HepG2 (cell line): ENCODE data around the gene USP7. TPM values are rescaled to one million over a fixed set of nuclear protein-coding genes. Genes with fewer than 3 reads are reported as not detected.

ENCODE experiments used
- HIC2 ChIP-seq: sonication (generic); formaldehyde crosslinking; IDR thresholded peaks from 2 replicates; pipeline ENCODE4 v1.9.0; 2022; ENCODE audit warnings: low read depth, missing genetic modification reagents
- SNAPC2 ChIP-seq: sonication (generic); formaldehyde crosslinking; IDR thresholded peaks from 2 replicates; pipeline ENCODE4 v1.8.1; 2022; ENCODE audit warnings: mild to moderate bottlenecking, missing genetic modification reagents
- STAT5B ChIP-seq: sonication (generic); formaldehyde crosslinking; IDR thresholded peaks from 2 replicates; pipeline ENCODE4 v1.4.0; 2020; ENCODE audit warnings: missing genetic modification reagents
- THAP8 ChIP-seq: sonication (generic); formaldehyde crosslinking; IDR thresholded peaks from 2 replicates; pipeline ENCODE4 v1.5.1; 2020; ENCODE audit warnings: missing genetic modification reagents, mild to moderate bottlenecking, borderline replicate concordance
- ZBTB21 ChIP-seq: sonication (generic); formaldehyde crosslinking; IDR thresholded peaks from 2 replicates; pipeline ENCODE4 v1.4.0; 2020; ENCODE audit warnings: missing genetic modification reagents
- ZBTB49 ChIP-seq: sonication (generic); formaldehyde crosslinking; IDR thresholded peaks from 2 replicates; pipeline ENCODE4 v1.4.0; 2020; ENCODE audit warnings: missing genetic modification reagents, borderline replicate concordance
- ZNF512B ChIP-seq: sonication (generic); formaldehyde crosslinking; IDR thresholded peaks from 2 replicates; pipeline ENCODE4 v1.5.1; 2020; ENCODE audit warnings: missing genetic modification reagents, mild to moderate bottlenecking, borderline replicate concordance
- ZNF589 ChIP-seq: sonication (generic); formaldehyde crosslinking; conservative IDR thresholded peaks from 2 replicates; pipeline ENCODE4 v1.8.0; 2022; ENCODE audit warnings: mild to moderate bottlenecking, moderate library complexity, missing genetic modification reagents
- ZNF672 ChIP-seq: sonication (generic); formaldehyde crosslinking; IDR thresholded peaks from 2 replicates; pipeline ENCODE4 v1.8.1; 2022; ENCODE audit warnings: missing genetic modification reagents
- ZNF83 ChIP-seq: sonication (generic); formaldehyde crosslinking; IDR thresholded peaks from 2 replicates; pipeline ENCODE4 v1.4.0; 2020; ENCODE audit warnings: missing genetic modification reagents, mild to moderate bottlenecking, borderline replicate concordance
- polyA plus RNA-seq, 8 experiments: library from polyadenylated mRNA; depleted of rRNA in 3 of 8; stranded (reverse) in 7 of 8; unstranded in 1 of 8; fragments of >200 nt; fragmentation: Illumina TruSeq in 4 of 8; extraction: Trizol in 4 of 8; gene quantifications; 2 replicates each; pipeline versions ENCODE4 v1.2.1 to v1.2.3, GENCODE V29; 2011 to 2016; ENCODE audit warnings: low read depth in 4 of 8, missing spikeins in 1 of 8, mixed read lengths in 1 of 8; ENCODE audit not compliant: insufficient read depth in 1 of 8
- total RNA-seq, 5 experiments: library from RNA; depleted of rRNA; stranded (reverse); fragments of >200 nt; fragmentation: Illumina TruSeq; extraction: Trizol; gene quantifications; 2 replicates each; pipeline ENCODE4 v1.2.3, GENCODE V29; 2016; ENCODE audit warnings: low read depth in 1 of 5
- TF ChIP-seq, protein P1 (sequence below): sonication (generic); formaldehyde crosslinking; IDR thresholded peaks from 2 replicates; pipeline ENCODE4 v1.8.0; 2022; ENCODE audit warnings: missing genetic modification reagents, mild to moderate bottlenecking, borderline replicate concordance
- TF ChIP-seq, protein P2 (sequence below): sonication (generic); formaldehyde crosslinking; IDR thresholded peaks from 2 replicates; pipeline ENCODE4 v1.9.0; 2021; ENCODE audit warnings: missing genetic modification reagents, mild to moderate bottlenecking, borderline replicate concordance
- TF ChIP-seq, protein P3 (sequence below): sonication (generic); formaldehyde crosslinking; conservative IDR thresholded peaks from 2 replicates; pipeline ENCODE4 v1.4.0; 2020; ENCODE audit warnings: missing genetic modification reagents

Gene USP7
- total and polyA plus RNA-seq, 2 of the 13 experiments (the other 11 are each of a cell fraction or from before 2014, with no cell fraction given), result 52.5 to 173 TPM

DNA sequence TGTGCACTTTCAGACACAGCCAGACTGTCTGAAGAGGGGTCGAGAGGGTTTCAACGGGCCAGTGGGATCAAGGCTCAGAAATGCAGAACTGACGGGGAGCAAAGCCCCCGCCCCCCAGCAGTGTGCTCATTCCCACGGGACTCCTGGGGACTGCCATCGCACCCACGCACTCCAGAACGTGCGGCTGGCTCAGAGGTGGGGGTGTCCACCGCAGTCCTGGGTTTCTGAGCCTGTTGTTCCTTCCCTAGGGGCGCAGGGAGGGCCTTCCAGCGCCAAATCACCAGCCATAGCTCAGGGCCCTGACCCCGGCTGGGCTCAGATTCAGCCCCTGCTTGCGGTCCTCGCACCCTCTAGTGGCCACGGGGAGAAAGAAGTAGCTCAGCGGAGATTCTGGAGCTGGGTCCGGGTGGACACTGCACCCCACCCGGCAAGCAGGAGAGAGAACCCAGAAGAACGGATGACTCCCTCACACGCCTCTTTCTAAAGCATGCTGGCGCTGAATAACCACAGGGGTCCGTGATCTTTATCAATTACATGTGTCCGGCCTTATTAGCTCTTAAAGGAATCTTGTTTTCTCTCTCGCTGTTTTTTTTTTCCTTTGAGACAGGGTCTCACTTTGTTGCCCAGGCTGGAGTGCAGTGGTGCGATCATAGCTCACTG, 45.0 kb upstream of the USP7 start (continued):
- TF ChIP-seq ZBTB21 (no peak), ZNF672 (CRISPR knock-in tag) (no peak), ZNF512B (CRISPR knock-in tag) (peak; percentile 96), ZBTB49 (CRISPR knock-in tag) (no peak), THAP8 (CRISPR knock-in tag) (no peak; the same call in 1 of the 2 replicates), SNAPC2 (CRISPR knock-in tag) (peak; percentile 74; the same call in 1 of the 2 replicates), ZNF83 (CRISPR knock-in tag) (no peak), STAT5B (no peak), ZNF589 (CRISPR knock-in tag) (no peak), HIC2 (CRISPR knock-in tag) (no peak)
- TF ChIP-seq, protein P1, sequence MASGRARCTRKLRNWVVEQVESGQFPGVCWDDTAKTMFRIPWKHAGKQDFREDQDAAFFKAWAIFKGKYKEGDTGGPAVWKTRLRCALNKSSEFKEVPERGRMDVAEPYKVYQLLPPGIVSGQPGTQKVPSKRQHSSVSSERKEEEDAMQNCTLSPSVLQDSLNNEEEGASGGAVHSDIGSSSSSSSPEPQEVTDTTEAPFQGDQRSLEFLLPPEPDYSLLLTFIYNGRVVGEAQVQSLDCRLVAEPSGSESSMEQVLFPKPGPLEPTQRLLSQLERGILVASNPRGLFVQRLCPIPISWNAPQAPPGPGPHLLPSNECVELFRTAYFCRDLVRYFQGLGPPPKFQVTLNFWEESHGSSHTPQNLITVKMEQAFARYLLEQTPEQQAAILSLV (CRISPR knock-in tag), result peak; percentile 79; the same call in 1 of the 2 replicates
- TF ChIP-seq, protein P2, sequence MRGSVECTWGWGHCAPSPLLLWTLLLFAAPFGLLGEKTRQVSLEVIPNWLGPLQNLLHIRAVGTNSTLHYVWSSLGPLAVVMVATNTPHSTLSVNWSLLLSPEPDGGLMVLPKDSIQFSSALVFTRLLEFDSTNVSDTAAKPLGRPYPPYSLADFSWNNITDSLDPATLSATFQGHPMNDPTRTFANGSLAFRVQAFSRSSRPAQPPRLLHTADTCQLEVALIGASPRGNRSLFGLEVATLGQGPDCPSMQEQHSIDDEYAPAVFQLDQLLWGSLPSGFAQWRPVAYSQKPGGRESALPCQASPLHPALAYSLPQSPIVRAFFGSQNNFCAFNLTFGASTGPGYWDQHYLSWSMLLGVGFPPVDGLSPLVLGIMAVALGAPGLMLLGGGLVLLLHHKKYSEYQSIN, result no peak
- TF ChIP-seq, protein P3, sequence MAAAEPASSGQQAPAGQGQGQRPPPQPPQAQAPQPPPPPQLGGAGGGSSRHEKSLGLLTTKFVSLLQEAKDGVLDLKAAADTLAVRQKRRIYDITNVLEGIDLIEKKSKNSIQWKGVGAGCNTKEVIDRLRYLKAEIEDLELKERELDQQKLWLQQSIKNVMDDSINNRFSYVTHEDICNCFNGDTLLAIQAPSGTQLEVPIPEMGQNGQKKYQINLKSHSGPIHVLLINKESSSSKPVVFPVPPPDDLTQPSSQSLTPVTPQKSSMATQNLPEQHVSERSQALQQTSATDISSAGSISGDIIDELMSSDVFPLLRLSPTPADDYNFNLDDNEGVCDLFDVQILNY (CRISPR knock-in tag), result no peak
